Measurements from ENCODE around the gene TGFBR3.
A peak's percentile ranks its signal among the peaks of the same experiment; 100 is the strongest.

The TGFBR3 gene

DNA sequence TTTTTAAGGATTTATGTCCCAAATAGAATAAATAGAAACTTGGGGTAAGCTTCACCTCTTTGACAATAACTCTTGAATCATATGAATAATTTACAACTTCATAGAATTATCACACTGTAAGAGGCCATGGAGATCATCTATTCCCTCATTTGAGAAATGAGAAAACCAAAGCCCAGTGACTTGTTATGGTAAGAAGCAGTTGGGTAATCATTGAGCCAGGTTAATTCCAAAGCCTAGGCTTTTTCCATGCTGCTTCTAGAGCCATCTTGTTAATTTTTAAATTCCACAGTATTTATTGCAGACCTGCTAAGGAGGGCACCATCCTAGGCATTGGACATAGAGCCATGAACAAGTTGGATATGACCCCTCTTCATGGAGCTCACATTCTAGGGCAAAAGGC, 224.8 kb downstream of the TGFBR3 start:
- TF ChIP-seq JUND (IDR thresholded peaks at IDR 0.05; ENCODE audit: low read depth) = no peak
- in situ Hi-C loops (cut with HindIII; ENCODE audit: low pct_unique_long_range_greater_than_20kb, low sequenced_read_pairs) = no loop called here
- DNase-seq (ENCODE audit: low read depth in 1 of 2, low spot score in 1 of 2) = no peak

DNA sequence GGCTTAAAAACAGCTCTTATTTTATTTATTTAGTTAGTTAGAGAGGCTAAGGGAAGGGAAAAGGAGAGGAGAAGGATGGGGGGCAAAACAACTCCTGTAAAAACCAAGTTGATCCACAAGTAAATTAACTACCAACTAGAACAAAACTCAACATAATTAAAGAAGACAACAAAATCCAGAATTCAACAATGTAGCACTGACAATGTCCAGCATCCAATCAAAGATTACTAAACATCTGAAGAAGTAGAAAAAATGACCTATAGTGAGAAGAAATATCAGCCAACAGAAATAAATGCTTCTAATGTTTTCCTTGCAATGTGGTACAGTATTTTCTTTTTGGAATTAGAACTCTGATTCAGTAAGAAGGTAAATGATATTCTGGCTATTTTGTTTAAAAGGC, 225.2 kb downstream of the TGFBR3 start:
- in situ Hi-C loops (cut with HindIII; ENCODE audit: low pct_unique_long_range_greater_than_20kb, low sequenced_read_pairs) = no loop called here
- no peak for TF ChIP-seq JUND (IDR thresholded peaks at IDR 0.05; ENCODE audit: low read depth)
- no peak for DNase-seq (ENCODE audit: low read depth in 1 of 2, low spot score in 1 of 2)

DNA sequence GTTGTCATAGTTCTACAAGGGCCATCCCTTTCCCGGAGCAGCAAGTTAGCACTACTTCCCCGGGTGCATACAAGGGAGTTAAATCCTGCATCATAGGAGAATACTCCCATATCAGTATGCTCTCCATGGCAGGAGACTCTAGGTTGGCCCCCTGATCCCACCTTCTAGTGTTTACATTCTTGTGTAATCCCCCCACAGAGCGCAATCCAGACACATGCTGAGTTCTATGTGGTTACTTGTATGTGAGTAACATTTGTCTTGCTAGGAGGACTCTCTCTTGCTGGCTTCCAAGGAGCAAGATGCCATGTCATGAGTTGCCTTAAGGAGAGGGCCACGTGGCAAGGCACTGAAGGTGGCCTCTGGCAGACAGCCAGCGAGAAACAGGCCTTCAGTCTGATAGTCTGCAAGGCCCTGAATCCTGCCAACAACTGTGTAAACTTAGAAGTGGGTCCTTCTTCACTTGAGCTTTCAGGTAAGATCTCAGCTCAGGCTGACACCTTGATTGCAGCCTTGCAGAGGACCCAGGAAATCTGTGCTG, 230.0 kb downstream of the TGFBR3 start:
- TF ChIP-seq JUND (IDR thresholded peaks at IDR 0.05; ENCODE audit: low read depth) = no peak
- in situ Hi-C loops (cut with HindIII; ENCODE audit: low pct_unique_long_range_greater_than_20kb, low sequenced_read_pairs) = no loop called here
- DNase-seq (ENCODE audit: low read depth in 1 of 2, low spot score in 1 of 2) = no peak

DNA sequence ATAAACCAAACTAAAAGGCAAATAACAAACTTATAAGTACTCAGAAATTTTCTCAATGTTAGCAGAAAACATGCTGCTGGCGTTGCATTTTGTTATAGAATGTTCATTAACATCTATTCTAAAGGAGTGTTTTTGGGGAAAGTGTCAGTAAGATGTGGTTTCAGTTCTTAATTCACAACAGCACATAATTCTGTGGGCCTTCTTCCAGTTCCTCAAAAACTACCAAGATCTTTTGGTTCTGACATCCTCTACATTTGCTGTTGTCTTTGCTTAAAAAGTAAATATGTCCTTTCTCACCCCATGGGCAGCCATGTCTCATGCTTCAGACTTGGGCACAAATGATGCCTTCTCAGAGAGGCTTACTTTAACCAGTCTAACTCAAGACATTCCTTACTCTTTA, 232.8 kb downstream of the TGFBR3 start:
- no peak for TF ChIP-seq JUND (IDR thresholded peaks at IDR 0.05; ENCODE audit: low read depth)
- no peak for DNase-seq (ENCODE audit: low read depth in 1 of 2, low spot score in 1 of 2)
- in situ Hi-C loops (cut with HindIII; ENCODE audit: low pct_unique_long_range_greater_than_20kb, low sequenced_read_pairs) = no loop called here

DNA sequence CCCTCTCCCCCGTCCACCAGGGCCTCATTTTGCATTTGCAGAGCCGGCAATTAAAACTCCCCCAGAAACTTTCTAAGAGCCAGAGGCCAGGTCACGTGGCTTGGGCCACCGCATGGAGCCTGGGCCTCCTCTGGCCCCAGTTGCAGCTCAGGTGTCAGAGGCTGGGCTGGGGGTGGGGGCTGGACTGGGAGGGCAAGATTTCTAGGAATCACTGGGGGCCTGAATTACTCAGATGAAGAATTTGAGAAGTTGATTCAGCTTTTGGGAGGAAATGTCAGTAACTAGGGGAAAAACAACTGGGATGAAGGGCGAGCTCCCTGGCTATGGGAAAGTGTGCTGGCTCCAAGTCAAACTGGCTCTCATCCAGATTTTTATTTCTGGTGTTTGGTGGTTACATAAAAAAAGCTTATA, 234.3 kb downstream of the TGFBR3 start:
- in situ Hi-C loops (cut with HindIII; ENCODE audit: low pct_unique_long_range_greater_than_20kb, low sequenced_read_pairs) = no loop called here

DNA sequence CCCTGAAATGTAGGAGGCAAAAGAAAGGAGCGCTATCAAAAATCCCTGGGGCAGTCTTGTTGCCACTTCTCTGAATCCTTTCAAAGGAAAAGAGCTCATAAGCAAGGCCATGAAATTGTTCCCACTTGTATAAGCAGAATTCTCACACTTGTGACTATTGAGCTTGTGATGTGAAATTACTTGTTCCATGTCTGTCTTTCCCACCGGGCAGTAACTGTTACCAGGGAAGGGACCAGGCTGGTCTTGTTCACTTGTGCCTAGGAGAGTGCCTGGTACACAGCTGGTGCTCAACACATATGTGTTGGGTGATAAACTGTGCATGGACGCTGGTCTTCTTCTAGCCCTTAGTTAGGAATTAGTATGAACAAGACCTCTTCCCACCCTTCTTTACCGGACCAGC, 234.7 kb downstream of the TGFBR3 start:
- in situ Hi-C loops (cut with HindIII; ENCODE audit: low pct_unique_long_range_greater_than_20kb, low sequenced_read_pairs) = no loop called here
- DNase-seq (ENCODE audit: low read depth in 1 of 2, low spot score in 1 of 2) = no peak
- no peak for TF ChIP-seq JUND (IDR thresholded peaks at IDR 0.05; ENCODE audit: low read depth)

More for the DNA sequence above, 234.3 kb downstream of the TGFBR3 start:
- no peak for DNase-seq (ENCODE audit: low read depth in 1 of 2, low spot score in 1 of 2)
- TF ChIP-seq JUND (IDR thresholded peaks at IDR 0.05; ENCODE audit: low read depth) = no peak

DNA sequence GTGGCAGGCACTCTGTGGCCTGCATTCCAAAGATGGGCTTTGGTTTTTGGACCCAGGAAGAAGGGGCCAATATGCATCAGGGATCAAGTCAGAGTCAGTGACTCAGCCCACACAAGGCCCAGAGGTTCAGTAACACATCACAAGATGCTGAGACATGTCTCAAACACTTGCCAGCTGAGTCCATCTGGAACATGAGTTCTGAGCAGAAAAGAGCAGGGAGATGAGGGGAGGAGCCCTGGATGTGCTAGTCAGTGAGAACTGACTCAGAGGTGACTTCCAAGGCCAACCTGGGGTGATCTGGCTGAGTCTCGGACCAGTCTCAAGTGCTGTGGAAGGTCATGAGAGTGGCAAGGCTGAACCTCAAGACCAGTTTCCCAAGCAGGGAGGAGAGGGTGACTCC, 235.2 kb downstream of the TGFBR3 start:
- in situ Hi-C loops (cut with HindIII; ENCODE audit: low pct_unique_long_range_greater_than_20kb, low sequenced_read_pairs) = no loop called here
- no peak for DNase-seq (ENCODE audit: low read depth in 1 of 2, low spot score in 1 of 2)
- no peak for TF ChIP-seq JUND (IDR thresholded peaks at IDR 0.05; ENCODE audit: low read depth)

DNA sequence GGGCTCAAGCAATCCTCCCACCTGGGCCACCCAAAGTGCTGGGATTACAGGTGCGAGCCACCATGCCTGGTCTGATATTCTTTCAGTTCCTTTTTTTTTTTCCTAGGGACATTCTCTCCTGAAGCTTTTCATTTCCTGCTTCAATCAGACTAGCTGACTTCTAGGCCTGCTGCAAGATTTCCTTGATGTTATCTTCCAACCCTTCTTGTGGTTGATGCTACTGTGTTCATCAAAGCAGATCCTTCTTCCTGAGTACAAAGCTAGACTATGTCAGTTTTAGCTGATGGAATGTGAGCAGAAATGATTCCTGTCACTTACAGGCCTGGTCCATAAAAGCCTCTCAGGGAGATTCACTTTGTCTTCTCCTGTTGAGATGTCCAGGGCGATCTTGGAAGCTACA, 238.9 kb downstream of the TGFBR3 start:
- DNase-seq (ENCODE audit: low read depth in 1 of 2, low spot score in 1 of 2) = no peak
- in situ Hi-C loops (cut with HindIII; ENCODE audit: low pct_unique_long_range_greater_than_20kb, low sequenced_read_pairs) = no loop called here
- TF ChIP-seq JUND (IDR thresholded peaks at IDR 0.05; ENCODE audit: low read depth) = no peak

DNA sequence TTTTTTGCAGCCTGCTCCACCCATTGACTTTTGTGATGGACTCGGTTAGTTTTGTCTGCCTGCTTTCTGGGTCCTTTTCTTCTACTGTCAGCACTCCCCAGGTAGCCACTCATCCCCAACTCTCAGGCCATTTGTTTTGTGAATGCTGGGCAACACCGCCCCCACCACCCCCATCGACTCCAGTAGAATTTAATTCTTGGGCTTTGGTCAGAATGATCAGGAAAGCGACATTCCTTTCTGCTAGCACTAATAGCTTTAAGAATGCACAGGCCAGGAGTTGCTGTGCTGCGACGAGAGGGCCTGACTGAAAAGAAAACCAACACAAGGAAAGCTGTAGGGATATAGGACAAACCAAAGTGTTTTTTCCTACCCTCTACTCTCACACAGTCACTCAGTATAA, 240.9 kb downstream of the TGFBR3 start:
- no peak for DNase-seq (ENCODE audit: low read depth in 1 of 2, low spot score in 1 of 2)
- in situ Hi-C loops (cut with HindIII; ENCODE audit: low pct_unique_long_range_greater_than_20kb, low sequenced_read_pairs) = no loop called here
- TF ChIP-seq JUND (IDR thresholded peaks at IDR 0.05; ENCODE audit: low read depth) = no peak

DNA sequence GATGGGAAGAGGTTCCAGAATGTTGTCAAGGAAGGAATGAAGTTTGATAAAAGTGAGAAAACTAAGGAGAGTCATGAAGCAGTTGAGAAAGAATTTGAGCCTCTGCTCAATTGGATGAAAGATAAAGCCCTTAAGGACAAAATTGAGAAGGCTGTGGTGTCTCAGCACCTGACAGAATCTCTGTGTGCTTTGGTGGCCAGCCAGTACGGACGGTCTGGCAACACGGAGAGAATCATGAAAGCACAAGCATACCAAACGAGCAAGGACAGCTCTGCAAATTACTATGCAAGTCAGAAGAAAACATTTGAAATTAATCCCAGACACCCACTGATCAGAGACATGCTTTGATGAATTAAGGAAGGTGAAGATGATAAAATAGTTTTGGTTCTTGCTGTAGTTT, 242.5 kb downstream of the TGFBR3 start:
- no peak for TF ChIP-seq JUND (IDR thresholded peaks at IDR 0.05; ENCODE audit: low read depth)
- no peak for DNase-seq (ENCODE audit: low read depth in 1 of 2, low spot score in 1 of 2)
- in situ Hi-C loops (cut with HindIII; ENCODE audit: low pct_unique_long_range_greater_than_20kb, low sequenced_read_pairs) = no loop called here

DNA sequence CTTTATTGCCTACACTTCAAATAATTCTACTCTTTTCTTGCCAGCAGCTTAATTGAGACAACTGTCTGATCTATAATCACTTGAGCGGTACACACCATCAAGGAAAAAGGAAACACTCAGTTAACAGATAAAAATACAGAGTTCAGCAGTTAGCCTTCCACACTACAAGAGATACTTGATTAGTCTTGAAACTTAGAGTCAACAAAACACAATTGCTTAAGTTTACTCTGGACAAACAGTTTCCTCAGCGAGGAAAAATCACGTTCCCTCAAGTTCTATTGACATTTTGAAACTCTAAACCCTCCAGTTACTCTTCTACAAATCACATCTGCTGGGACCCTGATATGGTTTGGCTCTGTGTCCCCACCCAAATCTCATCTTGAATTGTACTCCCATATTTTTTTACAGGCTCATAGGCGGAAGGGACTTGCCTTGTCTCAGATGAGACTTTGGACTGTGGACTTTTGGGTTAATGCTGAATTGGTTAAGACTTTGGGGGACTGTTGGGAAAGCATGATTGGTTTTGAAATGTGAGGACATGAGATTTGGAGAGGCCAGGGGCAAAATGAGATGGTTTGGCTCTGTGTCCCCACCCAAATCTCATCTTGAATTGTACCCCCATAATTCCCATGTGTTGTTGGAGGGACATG, 244.9 kb downstream of the TGFBR3 start:
- in situ Hi-C loops (cut with HindIII; ENCODE audit: low pct_unique_long_range_greater_than_20kb, low sequenced_read_pairs) = no loop called here
- DNase-seq (ENCODE audit: low read depth in 1 of 2, low spot score in 1 of 2) = peak in 1 of 2 experiments; percentile 53
- TF ChIP-seq JUND (IDR thresholded peaks at IDR 0.05; ENCODE audit: low read depth) = no peak

DNA sequence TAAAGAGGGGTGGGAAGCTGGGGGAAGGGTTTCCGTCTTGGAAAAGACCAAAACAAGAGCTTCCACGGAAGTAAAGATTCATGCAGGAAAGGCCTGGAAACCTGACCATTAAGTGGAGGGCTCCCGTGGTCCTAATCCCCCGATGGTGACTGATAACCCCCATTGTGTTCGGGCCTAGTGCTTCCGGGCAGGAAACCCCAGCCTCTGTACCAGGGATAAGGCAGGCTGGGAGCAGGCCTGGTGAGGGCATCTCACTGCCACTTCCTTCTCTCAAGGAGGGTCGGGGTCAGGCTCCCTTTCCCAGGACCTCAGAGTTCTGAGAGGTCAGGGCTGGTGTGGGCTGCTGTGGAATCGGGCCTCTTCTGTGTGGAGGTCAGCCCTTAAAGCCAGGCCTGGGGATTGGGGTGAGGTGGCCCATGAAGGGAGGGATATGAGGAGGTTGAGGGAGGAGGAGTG, 248.4 kb downstream of the TGFBR3 start:
- TF ChIP-seq JUND (IDR thresholded peaks at IDR 0.05; ENCODE audit: low read depth) = no peak
- in situ Hi-C loops (cut with HindIII; ENCODE audit: low pct_unique_long_range_greater_than_20kb, low sequenced_read_pairs) = no loop called here
- no peak for DNase-seq (ENCODE audit: low read depth in 1 of 2, low spot score in 1 of 2)

DNA sequence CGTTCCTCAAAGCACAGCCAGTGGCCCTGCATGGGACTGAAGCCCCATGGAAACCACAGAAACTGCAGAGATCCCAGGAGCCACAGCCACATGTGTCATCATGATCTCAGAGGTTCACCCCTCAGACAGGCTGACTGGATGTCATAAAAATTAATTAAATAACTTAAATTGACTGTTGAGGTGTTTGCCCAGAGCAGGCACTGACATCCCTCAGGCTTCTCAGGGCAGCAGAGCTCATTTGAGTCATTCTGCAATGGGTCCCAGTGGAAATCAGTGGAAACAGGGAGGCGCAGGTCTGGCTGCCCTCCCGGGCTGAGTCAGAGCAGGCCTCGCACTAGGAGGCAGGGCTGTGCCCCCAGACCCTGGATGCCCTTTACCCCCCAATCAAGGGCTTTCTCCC, 250.2 kb downstream of the TGFBR3 start:
- no peak for TF ChIP-seq JUND (IDR thresholded peaks at IDR 0.05; ENCODE audit: low read depth)
- in situ Hi-C loops (cut with HindIII; ENCODE audit: low pct_unique_long_range_greater_than_20kb, low sequenced_read_pairs) = no loop called here
- DNase-seq (ENCODE audit: low read depth in 1 of 2, low spot score in 1 of 2) = no peak

DNA sequence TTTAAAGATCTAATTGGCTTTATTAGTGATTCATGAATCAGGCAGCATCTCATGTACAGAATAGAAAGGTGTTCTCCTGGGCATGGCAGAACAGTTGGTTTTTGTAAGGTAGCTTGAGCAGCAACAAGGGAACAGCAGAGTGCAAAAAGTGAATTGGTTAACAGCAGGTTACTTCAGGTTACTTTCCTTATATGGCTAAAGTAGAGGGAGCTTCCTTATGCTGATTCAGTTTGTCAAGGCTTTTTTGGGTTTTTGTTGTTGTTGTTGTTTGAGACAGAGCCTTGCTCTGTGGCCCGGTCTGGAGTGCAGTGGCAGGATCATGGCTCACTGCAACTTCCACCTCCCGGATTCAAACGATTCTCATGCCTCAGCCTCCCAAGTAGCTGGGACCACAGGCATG, 252.5 kb downstream of the TGFBR3 start:
- in situ Hi-C loops (cut with HindIII; ENCODE audit: low pct_unique_long_range_greater_than_20kb, low sequenced_read_pairs) = no loop called here

More for the DNA sequence above, 252.5 kb downstream of the TGFBR3 start:
- no peak for TF ChIP-seq JUND (IDR thresholded peaks at IDR 0.05; ENCODE audit: low read depth)
- DNase-seq (ENCODE audit: low read depth in 1 of 2, low spot score in 1 of 2) = no peak

All from T47D (cell line).